Measurements from ENCODE around the gene ERCC3.

DNA sequence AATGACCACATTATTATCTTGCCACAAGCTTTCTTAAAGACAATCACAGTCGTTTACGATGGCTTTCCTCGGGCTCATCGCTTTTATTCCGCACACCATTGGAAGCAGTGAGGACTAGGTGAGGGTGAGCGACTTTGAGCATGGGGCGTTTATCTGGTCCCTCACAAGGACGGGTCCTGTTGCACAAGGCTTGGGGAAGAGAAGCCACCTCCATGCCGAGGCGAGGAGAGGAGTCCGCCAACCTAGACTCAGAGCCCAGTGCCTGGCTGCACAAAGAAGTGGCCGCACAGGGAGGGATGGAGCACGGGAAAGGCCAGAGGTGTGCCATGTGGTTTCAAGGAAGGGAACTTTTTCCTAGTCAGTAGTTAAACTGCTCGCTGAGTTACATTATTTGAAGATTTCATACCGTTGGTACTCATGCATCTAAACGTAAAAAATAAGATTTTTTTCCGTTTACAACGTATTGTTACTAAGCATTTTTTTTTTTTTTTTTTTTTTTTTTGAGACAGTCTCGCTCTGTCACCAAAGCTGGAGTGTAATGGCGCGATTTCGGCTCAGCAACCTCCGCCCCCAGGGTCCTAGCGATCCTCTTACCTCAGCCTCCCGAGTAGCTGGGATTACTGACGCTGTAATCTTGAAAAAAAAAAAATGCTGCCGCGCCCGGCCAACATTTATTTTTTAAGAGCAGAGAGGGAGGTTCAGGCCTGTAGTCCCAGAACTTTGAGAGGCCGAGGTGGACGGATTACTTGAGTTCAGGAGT lies 73.0 kb downstream of the ERCC3 start:
- TF ChIP-seq, protein P1, sequence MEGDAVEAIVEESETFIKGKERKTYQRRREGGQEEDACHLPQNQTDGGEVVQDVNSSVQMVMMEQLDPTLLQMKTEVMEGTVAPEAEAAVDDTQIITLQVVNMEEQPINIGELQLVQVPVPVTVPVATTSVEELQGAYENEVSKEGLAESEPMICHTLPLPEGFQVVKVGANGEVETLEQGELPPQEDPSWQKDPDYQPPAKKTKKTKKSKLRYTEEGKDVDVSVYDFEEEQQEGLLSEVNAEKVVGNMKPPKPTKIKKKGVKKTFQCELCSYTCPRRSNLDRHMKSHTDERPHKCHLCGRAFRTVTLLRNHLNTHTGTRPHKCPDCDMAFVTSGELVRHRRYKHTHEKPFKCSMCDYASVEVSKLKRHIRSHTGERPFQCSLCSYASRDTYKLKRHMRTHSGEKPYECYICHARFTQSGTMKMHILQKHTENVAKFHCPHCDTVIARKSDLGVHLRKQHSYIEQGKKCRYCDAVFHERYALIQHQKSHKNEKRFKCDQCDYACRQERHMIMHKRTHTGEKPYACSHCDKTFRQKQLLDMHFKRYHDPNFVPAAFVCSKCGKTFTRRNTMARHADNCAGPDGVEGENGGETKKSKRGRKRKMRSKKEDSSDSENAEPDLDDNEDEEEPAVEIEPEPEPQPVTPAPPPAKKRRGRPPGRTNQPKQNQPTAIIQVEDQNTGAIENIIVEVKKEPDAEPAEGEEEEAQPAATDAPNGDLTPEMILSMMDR (IDR thresholded peaks at IDR 0.05): no peak
- no peak for TF ChIP-seq POLR2AphosphoS5 (IDR thresholded peaks at IDR 0.05)

Data from stomach (tissue), 4 donors.